Esophagus squamous epithelium (tissue), 4 donors: Measurements from ENCODE around the gene LMF1.

Experiments
- POLR2A ChIP-seq, 4 donors: fragments of 450-650 bp; IDR thresholded peaks; one replicate each; pipeline ENCODE4 v1.6.1; 2017; ENCODE audit warnings: antibody characterized with exemption in 4 of 4, mild to moderate bottlenecking in 4 of 4, moderate library complexity in 3 of 4
- TF ChIP-seq, protein P1 (sequence below), 6 experiments: fragments of 450-650 bp in 4 of 6; fragments of 200-600 bp in 2 of 6; sonication (generic) in 2 of 6; IDR thresholded peaks; one replicate each; pipeline ENCODE4 v1.5.1; 2016 to 2019; ENCODE audit warnings: antibody characterized with exemption in 6 of 6, mild to moderate bottlenecking in 4 of 6, moderate library complexity in 4 of 6

DNA sequence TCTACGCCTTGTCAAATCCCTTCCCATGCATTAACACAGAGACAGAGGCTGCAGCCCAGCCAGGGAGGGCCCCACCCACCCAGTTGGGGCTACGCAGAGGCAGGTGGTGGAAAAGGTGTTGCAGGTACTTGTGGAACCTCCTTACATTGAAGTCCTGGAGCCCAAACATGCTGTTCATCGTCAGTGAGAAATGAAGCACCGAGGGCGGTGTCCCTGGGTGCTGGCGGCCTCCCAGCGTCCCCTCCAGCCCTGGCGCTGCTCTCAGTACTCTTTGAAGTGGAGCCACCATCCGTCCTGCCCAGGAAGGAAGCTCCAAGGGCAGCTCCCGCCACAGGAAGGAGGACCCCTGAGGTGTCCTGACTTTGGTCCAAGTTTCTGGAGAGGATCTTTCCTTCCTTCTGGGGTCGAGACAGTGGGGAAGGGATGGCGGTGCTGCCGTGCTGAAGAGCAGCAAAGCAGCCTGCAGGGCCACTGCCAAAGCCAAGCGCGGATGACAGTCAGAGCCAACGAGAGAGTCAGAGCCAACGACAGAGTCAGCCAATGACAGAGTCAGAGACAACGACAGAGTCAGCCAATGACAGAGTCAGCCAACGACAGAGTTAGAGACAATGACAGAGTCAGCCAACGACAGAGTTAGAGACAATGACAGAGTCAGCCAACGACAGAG lies 23.4 kb downstream of the LMF1 start:
- TF ChIP-seq, protein P1, sequence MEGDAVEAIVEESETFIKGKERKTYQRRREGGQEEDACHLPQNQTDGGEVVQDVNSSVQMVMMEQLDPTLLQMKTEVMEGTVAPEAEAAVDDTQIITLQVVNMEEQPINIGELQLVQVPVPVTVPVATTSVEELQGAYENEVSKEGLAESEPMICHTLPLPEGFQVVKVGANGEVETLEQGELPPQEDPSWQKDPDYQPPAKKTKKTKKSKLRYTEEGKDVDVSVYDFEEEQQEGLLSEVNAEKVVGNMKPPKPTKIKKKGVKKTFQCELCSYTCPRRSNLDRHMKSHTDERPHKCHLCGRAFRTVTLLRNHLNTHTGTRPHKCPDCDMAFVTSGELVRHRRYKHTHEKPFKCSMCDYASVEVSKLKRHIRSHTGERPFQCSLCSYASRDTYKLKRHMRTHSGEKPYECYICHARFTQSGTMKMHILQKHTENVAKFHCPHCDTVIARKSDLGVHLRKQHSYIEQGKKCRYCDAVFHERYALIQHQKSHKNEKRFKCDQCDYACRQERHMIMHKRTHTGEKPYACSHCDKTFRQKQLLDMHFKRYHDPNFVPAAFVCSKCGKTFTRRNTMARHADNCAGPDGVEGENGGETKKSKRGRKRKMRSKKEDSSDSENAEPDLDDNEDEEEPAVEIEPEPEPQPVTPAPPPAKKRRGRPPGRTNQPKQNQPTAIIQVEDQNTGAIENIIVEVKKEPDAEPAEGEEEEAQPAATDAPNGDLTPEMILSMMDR (IDR thresholded peaks at IDR 0.05): no peak
- TF ChIP-seq POLR2A (IDR thresholded peaks at IDR 0.05): no peak
